Measurements from ENCODE around the gene MEIOB.
A peak's percentile ranks its signal among the peaks of the same experiment; 100 is the strongest.
"Not testable (repeated sequence)": the region's sequence is repeated elsewhere in the genome, so short reads cannot be mapped to it uniquely, and the experiment has no call there.

The MEIOB gene, protein sequence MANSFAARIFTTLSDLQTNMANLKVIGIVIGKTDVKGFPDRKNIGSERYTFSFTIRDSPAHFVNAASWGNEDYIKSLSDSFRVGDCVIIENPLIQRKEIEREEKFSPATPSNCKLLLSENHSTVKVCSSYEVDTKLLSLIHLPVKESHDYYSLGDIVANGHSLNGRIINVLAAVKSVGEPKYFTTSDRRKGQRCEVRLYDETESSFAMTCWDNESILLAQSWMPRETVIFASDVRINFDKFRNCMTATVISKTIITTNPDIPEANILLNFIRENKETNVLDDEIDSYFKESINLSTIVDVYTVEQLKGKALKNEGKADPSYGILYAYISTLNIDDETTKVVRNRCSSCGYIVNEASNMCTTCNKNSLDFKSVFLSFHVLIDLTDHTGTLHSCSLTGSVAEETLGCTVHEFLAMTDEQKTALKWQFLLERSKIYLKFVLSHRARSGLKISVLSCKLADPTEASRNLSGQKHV

GRCh38 chr16:1871974-1872635, at the start of gene MEIOB:
TSS of gene MEIOB (minus strand) at chr16:1872164. CDS start at chr16:1868175, 3,989 bp downstream.
- DNase-seq = peak; percentile 50

DNA sequence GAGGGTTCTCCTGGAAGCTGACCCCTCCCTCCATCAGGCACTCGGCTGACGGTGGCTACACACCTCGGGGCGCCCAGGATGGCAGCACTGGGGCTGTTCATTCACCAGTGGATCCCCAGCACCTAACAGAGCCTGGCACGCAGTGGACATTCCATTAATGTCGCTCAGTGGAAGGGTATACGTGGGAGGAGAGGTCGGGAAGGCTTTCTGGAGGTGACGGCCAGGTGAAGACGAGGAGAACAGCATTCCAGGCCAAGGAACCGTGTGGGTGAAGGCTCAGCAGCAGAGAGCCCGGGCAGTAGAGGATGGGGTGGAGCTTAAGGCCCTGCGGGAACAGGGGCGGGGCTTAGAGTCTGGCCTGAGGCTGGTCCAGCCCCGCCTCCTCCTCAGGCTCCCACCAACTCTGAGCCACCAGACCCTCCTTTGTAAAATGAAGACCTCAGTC, 48.8 kb upstream of the MEIOB start:
- no peak for DNase-seq

GRCh38 chr16:1920122-1920521, 48.2 kb upstream of the MEIOB start:
- DNase-seq = not testable (repeated sequence)

DNA sequence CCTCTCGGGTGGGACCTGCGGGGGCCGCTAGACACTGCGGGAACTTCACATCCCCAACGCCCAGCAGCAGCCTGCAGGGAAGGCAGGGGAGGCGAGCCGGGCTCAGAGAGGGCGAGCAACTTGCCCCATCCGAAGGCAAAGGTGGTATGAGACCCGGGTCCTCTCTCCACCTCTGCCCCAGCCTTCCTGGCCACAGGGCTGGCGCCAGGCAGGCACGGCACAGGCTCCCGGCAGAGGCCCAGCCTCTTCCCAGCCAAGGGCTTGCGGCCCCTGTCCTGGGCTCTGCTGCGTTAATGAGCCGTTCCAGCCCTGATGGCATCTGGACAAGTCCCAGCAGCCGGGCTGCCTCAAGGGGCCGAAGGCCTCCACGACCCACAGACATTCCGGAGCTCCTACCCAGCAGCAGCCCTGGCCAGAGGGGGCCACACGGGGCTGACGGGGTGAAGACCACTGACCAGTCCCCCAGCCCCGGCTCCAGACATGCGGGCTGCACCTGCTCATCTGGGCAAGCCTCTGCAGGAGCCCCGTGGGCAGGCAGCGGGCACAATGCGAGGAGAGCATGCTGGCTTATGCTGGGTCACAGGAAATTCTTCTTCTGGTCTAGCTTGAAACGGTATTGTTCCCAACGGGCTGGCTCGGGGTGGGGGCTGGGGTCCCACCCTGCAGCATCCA, 47.5 kb upstream of the MEIOB start:
- no peak for DNase-seq

DNA sequence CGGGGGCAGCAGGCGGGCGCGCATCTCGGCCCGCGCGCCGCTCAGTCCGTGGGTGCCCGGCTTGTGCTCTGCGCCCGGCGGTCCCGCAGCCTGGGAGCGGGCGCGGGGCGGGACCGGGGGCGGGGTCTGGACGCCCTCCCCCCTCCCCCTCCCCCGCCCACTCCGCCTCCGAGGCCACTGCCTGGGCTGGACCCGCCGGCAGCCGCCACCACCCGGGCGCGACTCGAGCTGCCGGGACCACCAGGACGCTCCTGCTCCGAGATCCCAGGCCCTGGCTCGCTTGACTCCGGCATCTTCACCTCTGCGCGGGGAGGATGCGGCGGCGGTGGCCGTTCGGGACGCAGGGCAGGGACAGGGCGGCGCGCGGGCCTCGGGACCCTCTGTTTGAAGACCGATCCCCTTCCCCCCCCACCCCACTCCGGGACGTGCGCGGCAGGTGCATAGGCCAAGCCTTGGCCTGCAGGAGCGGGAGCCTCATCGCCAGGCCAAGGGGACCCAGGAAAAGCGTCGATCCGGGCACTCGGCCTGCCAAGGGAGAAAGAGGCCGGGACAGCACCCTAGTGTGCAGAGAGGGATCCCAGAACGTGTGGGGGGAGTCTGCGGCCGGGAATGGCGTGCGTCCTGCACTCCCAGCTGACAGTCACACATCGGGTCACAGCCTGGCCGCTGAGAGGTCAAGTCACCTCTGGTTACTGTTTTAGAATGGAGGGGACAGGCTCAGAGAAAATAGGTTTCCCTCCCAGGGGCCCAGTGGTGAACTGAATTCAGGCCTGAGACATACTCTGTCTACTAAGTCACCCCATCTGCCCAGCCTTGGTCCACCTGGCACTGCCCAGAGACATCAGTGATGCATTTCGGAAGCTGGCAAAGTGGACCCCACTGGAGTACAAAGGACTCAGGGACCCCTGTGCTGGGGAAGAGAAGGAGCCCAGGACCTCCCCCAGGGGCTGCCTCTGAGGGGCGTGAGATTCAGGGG, 46.7 kb upstream of the MEIOB start, which contains the start of gene HS3ST6:
Gene HS3ST6, minus strand, starts transcription at position 65 of the 976 bp plus-strand sequence. CDS start 92 bp downstream, outside the sequence.
- DNase-seq = no peak

- no peak for DNase-seq
Measured at GRCh38 chr16:1917665-1918350, 45.8 kb upstream of the MEIOB start.

DNA sequence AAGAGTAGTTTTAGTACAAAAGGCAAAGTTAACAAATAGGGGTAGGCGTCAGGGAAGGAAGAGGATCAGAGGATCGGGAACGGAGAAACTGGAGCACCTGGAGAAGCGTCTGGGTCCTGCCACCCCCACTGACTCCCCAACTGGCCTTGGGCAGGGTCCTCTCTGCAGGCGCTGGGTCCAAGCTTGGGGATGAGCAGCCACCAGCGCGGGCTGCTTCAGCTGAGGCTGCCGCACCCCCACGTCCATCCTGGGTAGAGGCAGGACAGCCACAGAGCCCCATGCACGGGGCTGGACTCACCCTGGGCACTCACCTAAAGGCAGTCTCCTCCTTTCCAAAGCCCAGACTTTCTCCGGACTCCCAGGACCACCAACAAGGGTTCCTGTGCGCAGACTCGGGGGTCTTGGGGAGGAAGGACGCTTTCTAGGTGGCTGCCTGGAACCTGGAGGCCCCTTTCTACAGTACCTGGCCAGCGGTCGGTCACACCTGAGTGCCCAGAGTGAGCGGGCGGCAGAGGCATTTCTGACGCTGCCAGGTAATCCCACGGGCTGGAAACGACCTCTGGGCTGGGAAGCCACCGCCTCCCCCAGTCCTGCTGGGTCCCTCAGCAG, 45.2 kb upstream of the MEIOB start:
- no peak for DNase-seq

- no peak for DNase-seq
Measured at GRCh38 chr16:1916640-1916990, 44.7 kb upstream of the MEIOB start.

- no peak for DNase-seq
Measured at GRCh38 chr16:1915732-1916639, 44.0 kb upstream of the MEIOB start.

GRCh38 chr16:1914988-1915387, 43.0 kb upstream of the MEIOB start:
- no peak for DNase-seq

DNA sequence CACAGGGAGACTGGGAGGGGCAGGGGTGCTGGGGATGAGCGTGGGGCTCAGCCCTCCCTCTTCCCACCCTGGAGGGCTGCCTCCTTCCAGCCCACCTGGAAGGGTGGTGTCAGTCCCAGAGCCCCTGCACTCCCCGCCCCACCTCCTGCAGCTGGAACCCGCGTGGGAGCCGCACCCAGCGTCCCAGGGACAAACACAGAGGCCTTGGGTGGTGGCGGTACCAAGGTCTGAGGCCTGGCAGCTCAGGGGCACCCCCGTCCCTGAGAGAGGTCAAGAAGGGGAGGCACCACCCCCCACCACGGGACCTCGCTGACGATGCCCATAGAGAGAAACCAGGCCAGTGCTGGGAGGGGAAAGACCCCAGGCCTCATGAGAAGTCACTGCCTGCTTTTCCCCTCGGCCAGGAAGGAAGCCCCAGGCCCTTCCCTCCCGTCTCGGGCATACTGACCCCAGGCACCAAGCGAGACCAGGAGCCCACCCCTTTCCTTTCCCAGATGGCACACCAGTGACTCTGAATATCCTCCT, 42.2 kb upstream of the MEIOB start:
- no peak for DNase-seq

DNA sequence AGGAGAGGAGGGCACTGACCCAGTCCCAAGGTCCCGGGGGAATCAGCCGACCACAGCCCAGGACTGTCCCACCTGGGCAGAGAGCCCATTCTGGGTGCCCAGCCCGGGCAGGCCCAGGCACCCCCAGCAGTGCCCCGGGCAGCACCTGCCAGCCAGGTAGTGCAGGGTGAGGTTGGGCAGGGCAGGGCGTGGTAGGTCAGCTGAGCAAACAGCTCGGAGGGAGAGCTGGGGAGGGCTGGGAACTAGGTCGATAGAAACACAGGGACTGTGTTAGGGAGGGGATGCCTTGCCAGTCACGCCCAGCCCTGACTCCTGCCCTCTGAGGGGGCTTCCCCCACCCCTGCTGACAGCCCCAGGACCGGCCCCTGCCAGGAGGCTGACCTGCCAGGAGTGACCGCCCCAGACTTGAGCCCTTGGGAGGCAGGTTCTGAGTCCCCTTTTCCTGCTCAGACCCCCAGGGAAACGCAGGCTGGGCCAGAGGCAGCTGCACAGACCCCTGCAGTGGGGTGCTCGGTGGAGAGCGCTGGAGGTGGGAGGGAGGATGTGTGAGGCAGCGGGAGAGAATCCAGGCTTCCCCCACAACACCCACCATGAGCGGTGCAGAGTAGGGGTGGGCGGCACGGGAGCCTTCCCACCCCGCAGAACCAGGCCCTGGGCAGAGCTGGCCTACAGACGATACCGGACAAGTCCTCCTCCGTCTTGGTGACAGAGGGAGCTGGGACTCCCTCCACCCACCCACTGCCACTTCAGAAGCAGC, 41.5 kb upstream of the MEIOB start:
- no peak for DNase-seq

DNA sequence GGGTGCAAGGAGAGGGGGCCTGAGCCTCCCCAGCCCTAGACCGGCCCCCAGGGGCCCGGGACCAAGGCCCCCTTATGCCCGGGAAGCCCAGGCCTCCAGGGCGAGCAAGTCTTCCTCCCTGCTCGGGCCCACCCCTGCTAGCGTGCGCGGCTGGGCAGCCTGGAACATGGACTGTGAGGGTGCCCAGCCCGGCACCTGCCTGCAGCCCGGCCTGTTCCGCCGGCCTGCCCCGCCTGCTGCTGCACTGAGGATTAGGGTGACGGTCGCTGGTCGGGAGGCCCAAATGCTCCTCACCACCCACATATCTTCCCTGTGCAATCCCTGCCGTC, 40.2 kb upstream of the MEIOB start:
- DNase-seq = no peak

DNA sequence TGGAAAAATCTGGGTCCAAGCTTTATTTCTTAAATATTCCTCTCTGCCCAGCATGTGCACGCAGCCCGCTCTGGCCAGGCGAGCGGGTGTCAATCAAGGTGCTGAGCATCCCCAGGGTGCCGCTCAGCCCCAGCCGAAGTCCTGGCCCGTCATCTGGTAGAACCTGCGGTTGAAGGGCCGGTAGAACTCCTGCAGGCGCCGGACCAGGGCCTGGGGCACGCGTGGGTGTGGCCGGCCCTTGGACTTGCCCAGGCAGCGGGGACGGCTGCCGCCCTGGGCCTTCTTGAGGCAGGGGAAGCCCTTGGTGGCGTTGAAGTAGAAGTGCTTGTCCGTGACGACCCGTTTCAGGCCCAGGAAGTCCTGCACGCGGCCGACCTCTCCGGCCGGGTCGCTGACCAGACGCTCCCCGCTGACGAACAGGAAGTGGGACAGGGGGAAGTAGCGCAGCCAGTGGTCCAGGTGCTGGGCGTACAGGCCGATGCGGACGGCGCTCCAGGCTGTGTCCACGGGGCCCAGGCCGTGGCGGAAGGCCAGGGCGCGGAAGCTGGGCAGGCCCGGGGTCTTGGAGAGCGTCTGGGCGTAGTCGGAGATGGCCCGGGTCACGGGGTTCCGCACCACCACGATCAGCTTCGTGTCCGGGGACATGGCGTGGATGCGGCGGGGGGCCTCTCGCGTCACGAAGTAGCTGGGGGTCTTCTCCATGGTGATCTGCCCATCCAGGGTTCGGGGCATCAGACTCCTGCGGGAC, 39.7 kb upstream of the MEIOB start:
- DNase-seq = no peak

GRCh38 chr16:1909561-1910231, 37.7 kb upstream of the MEIOB start:
- no peak for DNase-seq

GRCh38 chr16:1908983-1909382, 37.0 kb upstream of the MEIOB start:
- DNase-seq = no peak

DNA sequence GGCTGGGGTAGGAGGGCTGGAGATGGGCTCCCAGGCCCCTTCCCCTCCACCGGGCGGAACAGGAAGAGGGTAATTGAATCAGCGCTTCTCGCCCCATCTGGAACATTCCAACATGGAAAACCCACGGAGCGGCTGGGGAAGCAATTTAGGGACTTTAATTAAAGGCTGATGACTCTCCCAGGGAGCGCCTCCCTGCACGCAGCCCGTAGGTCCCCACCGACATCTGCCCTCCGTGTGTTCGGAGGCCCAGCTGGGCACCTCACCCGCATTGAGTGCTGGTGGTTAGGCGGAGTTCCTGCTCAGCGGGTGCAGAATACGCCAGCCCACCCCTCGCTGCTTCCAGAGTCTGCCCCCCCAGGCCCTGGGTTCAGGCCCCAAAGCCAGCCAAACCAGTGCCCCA, 36.2 kb upstream of the MEIOB start:
- DNase-seq = peak; percentile 7
